ENCODE results near the gene CST9. TPM values are rescaled to one million over a fixed set of nuclear protein-coding genes. Genes with fewer than 3 reads are reported as not detected.

Gene CST9
- total RNA-seq, 1 experiment from 2014 or later, result not detected

GRCh38 chr20:23568320-23568970 is 37.3 kb downstream of the CST9 start, which contains the start of gene CST9L:
Gene CST9L, minus strand, starts transcription at chr20:23568484. Its CDS starts 34 bp downstream, at chr20:23568450.
- in situ Hi-C loops (cut with HindIII; ENCODE audit: low sequenced_read_pairs), result no loop called here

GRCh38 chr20:23566199-23566932 is 39.4 kb downstream of the CST9 start:
- DNase-seq (ENCODE audit: low spot score), result no peak
- in situ Hi-C loops (cut with HindIII; ENCODE audit: low sequenced_read_pairs), result no loop called here

More at GRCh38 chr20:23568320-23568970, 37.3 kb downstream of the CST9 start, which contains the start of gene CST9L:
- no peak for DNase-seq (ENCODE audit: low spot score)

GRCh38 chr20:23565503-23566045 is 40.1 kb downstream of the CST9 start:
- no peak for DNase-seq (ENCODE audit: low spot score)
- in situ Hi-C loops (cut with HindIII; ENCODE audit: low sequenced_read_pairs), result no loop called here

GRCh38 chr20:23564927-23565326 is 40.8 kb downstream of the CST9 start:
- in situ Hi-C loops (cut with HindIII; ENCODE audit: low sequenced_read_pairs), result no loop called here
- DNase-seq (ENCODE audit: low spot score), result no peak

GRCh38 chr20:23562721-23563342 is 42.9 kb downstream of the CST9 start:
- no peak for DNase-seq (ENCODE audit: low spot score)
- in situ Hi-C loops (cut with HindIII; ENCODE audit: low sequenced_read_pairs), result no loop called here

- in situ Hi-C loops (cut with HindIII; ENCODE audit: low sequenced_read_pairs), result no loop called here
- no peak for DNase-seq (ENCODE audit: low spot score)
Measured at GRCh38 chr20:23554401-23554800, 51.3 kb downstream of the CST9 start.

Other genes starting within 250 kb of the CST9 start
- 9.0 and 24.1 TPM in 2 replicates for gene GZF1, start 243.7 kb downstream of the CST9 start, total RNA-seq (2014; rRNA removed; shearing (Covaris generic))
- 3.7 and 5.0 TPM in 2 replicates for gene NAPB, start 184.4 kb downstream of the CST9 start, total RNA-seq (2014; rRNA removed; shearing (Covaris generic))
- not detected in 2 replicates for gene CSTL1, start 166.2 kb downstream of the CST9 start, total RNA-seq (2014; rRNA removed; shearing (Covaris generic))
- not detected in 2 replicates for gene CST11, start 153.0 kb downstream of the CST9 start, total RNA-seq (2014; rRNA removed; shearing (Covaris generic))
- not detected in 2 replicates for gene CST8, start 114.8 kb downstream of the CST9 start, total RNA-seq (2014; rRNA removed; shearing (Covaris generic))
- not detected in 2 replicates for gene CST9L, start 37.4 kb downstream of the CST9 start, total RNA-seq (2014; rRNA removed; shearing (Covaris generic))
- 26.7 and 56.5 TPM in 2 replicates for gene CST3, start 32.0 kb upstream of the CST9 start, total RNA-seq (2014; rRNA removed; shearing (Covaris generic))
- gene CST4, start 83.1 kb upstream of the CST9 start, total RNA-seq (2014; rRNA removed; shearing (Covaris generic)), result not detected in 2 replicates
- gene CST1, start 145.0 kb upstream of the CST9 start, total RNA-seq (2014; rRNA removed; shearing (Covaris generic)), result not detected in 2 replicates
- gene CST2, start 220.8 kb upstream of the CST9 start, total RNA-seq (2014; rRNA removed; shearing (Covaris generic)), result not detected in 2 replicates

All from G401 (cell line).